MM.1S (cell line): Measurements from ENCODE around the gene CHN2.

Experiments used
- EZH2 ChIP-seq: fragments of 300-600 bp; sonication (generic); optimal IDR thresholded peaks from 2 replicates; pipeline ENCODE3; 2017; ENCODE audit warnings: low read depth, mild to moderate bottlenecking, antibody characterized with exemption, low read length, mixed read lengths
- EZH2phosphoT487 ChIP-seq: fragments of 300-600 bp; sonication (generic); IDR thresholded peaks from 2 replicates; pipeline ENCODE4 v1.6.1; 2018; ENCODE audit warnings: antibody characterized with exemption, low read length
- TF ChIP-seq, protein P1 (sequence below): fragments of 300-600 bp; sonication (generic); IDR thresholded peaks from 2 replicates; pipeline ENCODE4 v1.5.1; 2016; ENCODE audit warnings: antibody characterized with exemption, low read length, mixed read lengths

DNA sequence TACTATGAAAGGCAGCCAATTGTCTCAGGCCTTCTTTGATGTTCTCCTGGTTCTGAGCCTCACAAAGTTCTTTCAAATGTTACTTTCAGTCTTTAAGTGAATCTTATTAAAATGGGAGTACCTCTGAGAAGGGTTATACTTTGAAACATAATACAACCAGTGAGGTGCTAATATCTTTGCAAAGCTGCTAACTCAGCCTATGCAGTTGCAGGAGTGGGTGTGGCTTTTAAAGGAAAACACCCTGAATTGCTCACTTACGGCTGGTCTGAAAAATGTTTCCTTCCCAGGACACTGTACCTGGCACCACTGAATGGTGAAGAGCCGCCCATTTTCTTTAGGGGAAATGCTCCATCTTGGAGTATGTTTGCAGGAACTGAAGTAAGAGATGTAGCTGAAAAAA lies 130.9 kb downstream of the CHN2 start:
- TF ChIP-seq, protein P1, sequence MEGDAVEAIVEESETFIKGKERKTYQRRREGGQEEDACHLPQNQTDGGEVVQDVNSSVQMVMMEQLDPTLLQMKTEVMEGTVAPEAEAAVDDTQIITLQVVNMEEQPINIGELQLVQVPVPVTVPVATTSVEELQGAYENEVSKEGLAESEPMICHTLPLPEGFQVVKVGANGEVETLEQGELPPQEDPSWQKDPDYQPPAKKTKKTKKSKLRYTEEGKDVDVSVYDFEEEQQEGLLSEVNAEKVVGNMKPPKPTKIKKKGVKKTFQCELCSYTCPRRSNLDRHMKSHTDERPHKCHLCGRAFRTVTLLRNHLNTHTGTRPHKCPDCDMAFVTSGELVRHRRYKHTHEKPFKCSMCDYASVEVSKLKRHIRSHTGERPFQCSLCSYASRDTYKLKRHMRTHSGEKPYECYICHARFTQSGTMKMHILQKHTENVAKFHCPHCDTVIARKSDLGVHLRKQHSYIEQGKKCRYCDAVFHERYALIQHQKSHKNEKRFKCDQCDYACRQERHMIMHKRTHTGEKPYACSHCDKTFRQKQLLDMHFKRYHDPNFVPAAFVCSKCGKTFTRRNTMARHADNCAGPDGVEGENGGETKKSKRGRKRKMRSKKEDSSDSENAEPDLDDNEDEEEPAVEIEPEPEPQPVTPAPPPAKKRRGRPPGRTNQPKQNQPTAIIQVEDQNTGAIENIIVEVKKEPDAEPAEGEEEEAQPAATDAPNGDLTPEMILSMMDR: no peak
- TF ChIP-seq EZH2: no peak
- TF ChIP-seq EZH2phosphoT487: no peak
